WERI-Rb-1 (cell line): ENCODE measurements around the gene HOXA7.
A peak's percentile ranks its signal among the peaks of the same experiment; 100 is the strongest.

ENCODE experiments used
- DNase-seq: peaks from one replicate; pipeline ENCODE4 v3.0.0-alpha.2; 2020
- H3K27ac ChIP-seq: fragments of 250-450 bp; sonication (Bioruptor Pico); 2 replicates; pipeline ENCODE4 v1.5.1; 2020; ENCODE audit warnings: mild to moderate bottlenecking, moderate library complexity
- H3K27me3 ChIP-seq: fragments of 250-450 bp; sonication (Bioruptor Pico); 2 replicates; pipeline ENCODE4 v1.5.1; 2021; ENCODE audit warnings: mild to moderate bottlenecking, low read depth, moderate library complexity; ENCODE audit not compliant: insufficient read depth, severe bottlenecking
- H3K36me3 ChIP-seq: fragments of 250-450 bp; sonication (Bioruptor Pico); 2 replicates; pipeline ENCODE4 v1.5.1; 2020; ENCODE audit warnings: mild to moderate bottlenecking, moderate library complexity
- H3K4me3 ChIP-seq: 2 replicates; pipeline ENCODE4 v1.5.1; 2011; ENCODE audit warnings: low read depth, mild to moderate bottlenecking, control low read depth, low read length
- H3K9me3 ChIP-seq: fragments of 250-450 bp; sonication (Bioruptor Pico); 2 replicates; pipeline ENCODE4 v1.5.1; 2021; ENCODE audit warnings: mild to moderate bottlenecking, moderate library complexity; ENCODE audit not compliant: severe bottlenecking
- CTCF ChIP-seq: IDR thresholded peaks from 2 replicates; pipeline ENCODE4 v1.5.1; 2011; ENCODE audit warnings: low read depth, mild to moderate bottlenecking, control low read depth, inconsistent platforms, low read length

Gene HOXA7

GRCh38 chr7:27169658-27170425 lies 13.4 kb upstream of the HOXA7 start:
- peaks cover 21% of the 10 kb centered on the region for H3K9me3 ChIP-seq
- H3K36me3 ChIP-seq: no peaks in the 10 kb centered on the region
- H3K27ac ChIP-seq: no peak overlapping the region
- no peak for TF ChIP-seq CTCF
- no peak for DNase-seq
- peaks cover 82% of the 10 kb centered on the region for H3K27me3 ChIP-seq
- no peak overlapping the region for H3K4me3 ChIP-seq

GRCh38 chr7:27168265-27168947 lies 11.9 kb upstream of the HOXA7 start:
- Histone ChIP-seq H3K9me3 (peaks cover 21% of the 10 kb centered on the region), H3K27me3 (peaks cover 78% of the 10 kb centered on the region), H3K27ac (no peak overlapping the region), H3K36me3 (no peaks in the 10 kb centered on the region), H3K4me3 (no peak overlapping the region)
- DNase-seq: no peak
- TF ChIP-seq CTCF: no peak

DNA sequence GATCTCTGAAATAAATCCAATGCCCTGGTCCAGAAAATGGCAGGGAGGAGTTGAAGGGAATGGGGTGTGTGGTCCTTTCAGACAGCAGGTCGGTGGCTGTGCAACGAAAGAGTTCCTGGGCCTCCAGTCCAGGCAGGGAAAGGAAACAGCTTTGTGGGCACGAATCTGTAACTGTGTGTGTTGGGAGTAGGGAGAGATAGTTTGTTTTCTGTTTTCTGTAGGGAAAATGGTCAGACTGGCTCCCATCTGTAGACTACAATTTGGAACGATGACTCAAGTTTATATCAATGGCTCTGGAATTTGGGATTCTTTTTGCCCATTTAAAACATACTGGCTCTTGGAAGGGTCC lies 11.4 kb upstream of the HOXA7 start:
- Histone ChIP-seq H3K4me3 (no peak overlapping the region), H3K27me3 (peaks cover 73% of the 10 kb centered on the region), H3K27ac (no peak overlapping the region), H3K36me3 (no peaks in the 10 kb centered on the region), H3K9me3 (peaks cover 21% of the 10 kb centered on the region)
- no peak for DNase-seq
- TF ChIP-seq CTCF: no peak

- peaks cover 67% of the 10 kb centered on the region for H3K27me3 ChIP-seq
- DNase-seq: no peak
- no peak overlapping the region for H3K27ac ChIP-seq
- H3K36me3 ChIP-seq: no peaks in the 10 kb centered on the region
- no peak for TF ChIP-seq CTCF
- peaks cover 21% of the 10 kb centered on the region for H3K9me3 ChIP-seq
- H3K4me3 ChIP-seq: peak overlapping the region; percentile 26
These were observed 10.3 kb upstream of the HOXA7 start for GRCh38 chr7:27166531-27167505.

DNA sequence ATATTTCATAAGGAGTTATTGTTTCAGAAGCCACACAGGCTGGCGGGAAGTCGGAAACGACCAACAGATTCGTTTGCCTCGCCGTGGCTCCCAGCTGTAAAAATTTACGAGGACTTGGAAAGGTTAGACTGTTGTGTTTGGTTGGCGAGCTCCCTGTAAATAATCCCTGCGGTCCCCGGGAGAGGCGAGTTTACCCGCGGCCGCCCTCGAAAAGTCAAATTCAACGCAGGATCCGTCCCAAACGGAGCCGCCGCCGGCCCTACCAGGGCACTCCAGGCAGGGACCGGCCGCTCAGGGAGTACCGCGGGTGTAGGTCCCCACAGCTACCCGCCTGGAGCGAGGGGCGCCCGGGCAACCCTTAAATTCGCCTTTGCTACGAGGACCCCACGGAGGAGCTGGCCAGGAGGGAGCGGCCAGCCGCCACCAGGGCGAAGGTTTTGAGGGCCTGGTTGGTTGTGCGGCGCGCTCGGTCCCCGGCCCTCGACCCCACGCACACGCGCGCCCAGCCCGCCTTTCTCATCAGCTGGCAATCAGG lies 9.6 kb upstream of the HOXA7 start:
- Histone ChIP-seq H3K4me3 (peak overlapping the region; percentile 26), H3K36me3 (no peaks in the 10 kb centered on the region), H3K27ac (no peak overlapping the region), H3K9me3 (peaks cover 21% of the 10 kb centered on the region), H3K27me3 (peaks cover 62% of the 10 kb centered on the region)
- no peak for DNase-seq
- TF ChIP-seq CTCF: no peak
